ENCODE data around the gene PDE9A. TPM values are rescaled to one million over a fixed set of nuclear protein-coding genes. Genes with fewer than 3 reads are reported as not detected.

PDE9A gene
- total RNA-seq, 1 donor from 2014 or later = 12.3 TPM

DNA sequence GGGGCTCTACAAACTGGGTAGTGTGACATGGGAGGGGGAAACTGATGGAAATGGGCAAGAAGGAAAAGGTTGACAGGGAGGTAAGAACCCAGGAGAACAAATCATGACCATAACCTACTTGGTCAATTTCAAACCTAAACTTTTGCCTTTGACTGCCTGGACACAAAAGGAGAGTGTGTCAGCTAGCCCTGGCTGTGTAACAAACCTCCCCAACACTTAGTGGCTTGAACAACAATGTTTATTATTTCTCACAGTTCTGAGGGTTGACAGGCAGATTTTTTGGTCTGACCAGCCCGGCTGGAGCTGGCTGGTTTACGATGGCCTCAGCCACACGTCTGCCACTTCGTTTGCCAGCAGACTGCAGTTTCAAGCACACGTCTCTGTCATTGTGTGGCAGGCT is 133.5 kb downstream of the PDE9A start:
- H3K9me3 Mint-ChIP-seq (ENCODE audit: unreplicated experiment) = no peaks in the 10 kb centered on the region
- H3K4me3 Mint-ChIP-seq (ENCODE audit: unreplicated experiment) = no peak overlapping the region
- TF ChIP-seq CTCF (IDR thresholded peaks at IDR 0.05) = no peak
- no peaks in the 10 kb centered on the region for H3K36me3 Mint-ChIP-seq (ENCODE audit: unreplicated experiment)
- H3K4me1 Mint-ChIP-seq (ENCODE audit: unreplicated experiment) = no peaks in the 10 kb centered on the region
- no peak for DNase-seq (ENCODE audit: extremely low spot score, unreplicated experiment)
- H3K27me3 Mint-ChIP-seq (ENCODE audit: unreplicated experiment) = peaks cover 51% of the 10 kb centered on the region
- H3K27ac Mint-ChIP-seq (ENCODE audit: unreplicated experiment) = no peak overlapping the region

GRCh38 chr21:42787613-42788012 is 134.2 kb downstream of the PDE9A start:
- no peak for TF ChIP-seq CTCF (IDR thresholded peaks at IDR 0.05)
- H3K9me3 Mint-ChIP-seq (ENCODE audit: unreplicated experiment) = no peaks in the 10 kb centered on the region
- H3K27me3 Mint-ChIP-seq (ENCODE audit: unreplicated experiment) = peaks cover 48% of the 10 kb centered on the region
- no peaks in the 10 kb centered on the region for H3K36me3 Mint-ChIP-seq (ENCODE audit: unreplicated experiment)
- no peak overlapping the region for H3K4me3 Mint-ChIP-seq (ENCODE audit: unreplicated experiment)
- H3K4me1 Mint-ChIP-seq (ENCODE audit: unreplicated experiment) = no peaks in the 10 kb centered on the region
- no peak for DNase-seq (ENCODE audit: extremely low spot score, unreplicated experiment)
- H3K27ac Mint-ChIP-seq (ENCODE audit: unreplicated experiment) = no peak overlapping the region

- Mint-ChIP-seq H3K4me3 (ENCODE audit: unreplicated experiment) (no peak overlapping the region), H3K36me3 (ENCODE audit: unreplicated experiment) (no peaks in the 10 kb centered on the region), H3K27ac (ENCODE audit: unreplicated experiment) (no peak overlapping the region), H3K4me1 (ENCODE audit: unreplicated experiment) (no peaks in the 10 kb centered on the region), H3K9me3 (ENCODE audit: unreplicated experiment) (no peaks in the 10 kb centered on the region), H3K27me3 (ENCODE audit: unreplicated experiment) (peaks cover 54% of the 10 kb centered on the region)
- DNase-seq (ENCODE audit: extremely low spot score, unreplicated experiment) = no peak
- no peak for TF ChIP-seq CTCF (IDR thresholded peaks at IDR 0.05)
Measured at GRCh38 chr21:42790520-42791065, 137.2 kb downstream of the PDE9A start.

DNA sequence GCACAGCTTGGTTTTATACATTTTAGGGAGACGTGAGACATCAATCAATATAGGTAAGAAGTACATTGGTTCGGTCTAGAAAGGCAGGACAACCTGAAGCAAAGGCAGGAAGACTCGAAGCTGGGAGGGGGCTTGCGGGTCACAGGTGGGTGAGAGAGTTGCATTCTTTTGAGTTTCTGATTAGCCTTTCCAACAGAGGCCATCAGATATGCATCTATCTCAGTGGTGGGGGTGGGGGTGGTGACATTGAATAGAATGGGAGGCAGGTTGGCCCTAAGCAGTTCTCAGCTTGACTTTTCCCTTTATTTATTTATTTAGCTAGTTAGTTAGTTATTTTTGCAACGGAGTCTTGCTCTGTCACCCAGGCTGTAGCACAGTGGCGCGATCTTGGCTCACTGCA is 140.4 kb downstream of the PDE9A start:
- TF ChIP-seq CTCF (IDR thresholded peaks at IDR 0.05) = no peak
- DNase-seq (ENCODE audit: extremely low spot score, unreplicated experiment) = no peak
- no peak overlapping the region for H3K4me3 Mint-ChIP-seq (ENCODE audit: unreplicated experiment)
- peaks cover 65% of the 10 kb centered on the region for H3K27me3 Mint-ChIP-seq (ENCODE audit: unreplicated experiment)
- no peaks in the 10 kb centered on the region for H3K4me1 Mint-ChIP-seq (ENCODE audit: unreplicated experiment)
- no peaks in the 10 kb centered on the region for H3K36me3 Mint-ChIP-seq (ENCODE audit: unreplicated experiment)
- no peak overlapping the region for H3K27ac Mint-ChIP-seq (ENCODE audit: unreplicated experiment)
- H3K9me3 Mint-ChIP-seq (ENCODE audit: unreplicated experiment) = no peaks in the 10 kb centered on the region

- Mint-ChIP-seq H3K4me1 (ENCODE audit: unreplicated experiment) (no peaks in the 10 kb centered on the region), H3K27me3 (ENCODE audit: unreplicated experiment) (peaks cover 69% of the 10 kb centered on the region), H3K4me3 (ENCODE audit: unreplicated experiment) (no peak overlapping the region), H3K36me3 (ENCODE audit: unreplicated experiment) (no peaks in the 10 kb centered on the region), H3K9me3 (ENCODE audit: unreplicated experiment) (no peaks in the 10 kb centered on the region), H3K27ac (ENCODE audit: unreplicated experiment) (no peak overlapping the region)
- no peak for DNase-seq (ENCODE audit: extremely low spot score, unreplicated experiment)
- no peak for TF ChIP-seq CTCF (IDR thresholded peaks at IDR 0.05)
Measured at GRCh38 chr21:42794551-42794950, 141.1 kb downstream of the PDE9A start.
